GM18505 (cell line): ENCODE data around the gene COL23A1.

ENCODE experiments used
- ATAC-seq: cut with Tn5 transposase; IDR thresholded peaks from one replicate; pipeline ENCODE4 v1.9.1; 2021; ENCODE audit not compliant: unreplicated experiment
- POLR2A ChIP-seq: IDR thresholded peaks from 4 replicates; pipeline ENCODE4 v1.6.1; 2011; ENCODE audit warnings: borderline replicate concordance; ENCODE audit not compliant: insufficient read depth, insufficient read length; ENCODE audit errors: extremely low read depth

The COL23A1 gene

GRCh38 chr5:178555771-178556211, 34.4 kb downstream of the COL23A1 start:
- no peak for ATAC-seq
- no peak for TF ChIP-seq POLR2A

GRCh38 chr5:178555005-178555404, 35.2 kb downstream of the COL23A1 start:
- no peak for ATAC-seq
- TF ChIP-seq POLR2A: no peak

- no peak for ATAC-seq
- no peak for TF ChIP-seq POLR2A
These were observed 35.9 kb downstream of the COL23A1 start for GRCh38 chr5:178554311-178554710.

- no peak for TF ChIP-seq POLR2A
- ATAC-seq: no peak
These were observed 36.7 kb downstream of the COL23A1 start for GRCh38 chr5:178553517-178553916.

- no peak for ATAC-seq
- TF ChIP-seq POLR2A: no peak
These were observed 38.7 kb downstream of the COL23A1 start for GRCh38 chr5:178551468-178551867.

GRCh38 chr5:178551059-178551458, 39.1 kb downstream of the COL23A1 start:
- TF ChIP-seq POLR2A: no peak
- ATAC-seq: no peak

GRCh38 chr5:178548746-178549145, 41.4 kb downstream of the COL23A1 start:
- ATAC-seq: no peak
- TF ChIP-seq POLR2A: no peak

GRCh38 chr5:178547753-178548415, 42.3 kb downstream of the COL23A1 start:
- no peak for TF ChIP-seq POLR2A
- ATAC-seq: no peak

- no peak for ATAC-seq
- no peak for TF ChIP-seq POLR2A
These were observed 43.0 kb downstream of the COL23A1 start for GRCh38 chr5:178547052-178547666.

- no peak for ATAC-seq
- no peak for TF ChIP-seq POLR2A
These were observed 43.5 kb downstream of the COL23A1 start for GRCh38 chr5:178546675-178547033.

GRCh38 chr5:178545941-178546674, 44.1 kb downstream of the COL23A1 start:
- no peak for ATAC-seq
- no peak for TF ChIP-seq POLR2A

GRCh38 chr5:178545176-178545575, 45.0 kb downstream of the COL23A1 start:
- ATAC-seq: no peak
- no peak for TF ChIP-seq POLR2A

GRCh38 chr5:178544166-178544834, 45.9 kb downstream of the COL23A1 start:
- ATAC-seq: no peak
- TF ChIP-seq POLR2A: no peak
